Kidney epithelial cell (primary cell): ENCODE results near the gene NCOA3. TPM values are rescaled to one million over a fixed set of nuclear protein-coding genes. Genes with fewer than 3 reads are reported as not detected.
"Not testable (repeated sequence)": the region's sequence is repeated elsewhere in the genome, so short reads cannot be mapped to it uniquely, and the experiment has no call there.

Experiments used
- DNase-seq: peaks from one replicate; pipeline ENCODE4 v3.0.0-alpha.2; 2010; ENCODE audit warnings: low read depth
- H3K27me3 ChIP-seq: 2 replicates; pipeline ENCODE4 v1.6.0; 2011; ENCODE audit warnings: low read length; ENCODE audit not compliant: control insufficient read depth, insufficient read depth
- H3K36me3 ChIP-seq: 2 replicates; pipeline ENCODE4 v1.5.1; 2011; ENCODE audit warnings: low read length; ENCODE audit not compliant: control insufficient read depth, insufficient read depth
- H3K4me3 ChIP-seq: 2 replicates; pipeline ENCODE4 v1.5.1; 2011; ENCODE audit warnings: low read depth, mild to moderate bottlenecking, control low read depth, low read length
- CTCF ChIP-seq: IDR thresholded peaks from 2 replicates; pipeline ENCODE4 v1.5.1; 2011; ENCODE audit warnings: mild to moderate bottlenecking, moderate library complexity, low read length, control low read depth, inconsistent platforms; ENCODE audit not compliant: insufficient read depth, poor library complexity, severe bottlenecking
- total RNA-seq: library from RNA; depleted of rRNA; stranded (reverse); fragments of >200 nt; gene quantifications from 2 replicates; pipeline ENCODE4 v1.2.3, GENCODE V29; 2015

NCOA3 gene
- total RNA-seq, 1 donor from 2014 or later = 27.3 TPM

GRCh38 chr20:47456041-47456537, 45.6 kb upstream of the NCOA3 start:
- DNase-seq = no peak
- no peaks in the 10 kb centered on the region for H3K36me3 ChIP-seq
- no peak overlapping the region for H3K4me3 ChIP-seq
- H3K27me3 ChIP-seq = no peaks in the 10 kb centered on the region
- TF ChIP-seq CTCF = no peak

- DNase-seq = no peak
- Histone ChIP-seq H3K27me3 (no peaks in the 10 kb centered on the region), H3K36me3 (no peaks in the 10 kb centered on the region), H3K4me3 (no peak overlapping the region)
- no peak for TF ChIP-seq CTCF
Observed at GRCh38 chr20:47456952-47457724, 44.5 kb upstream of the NCOA3 start.

- H3K27me3 ChIP-seq, H3K36me3 ChIP-seq, H3K4me3 ChIP-seq, DNase-seq: not testable (repeated sequence)
Observed at GRCh38 chr20:47458280-47459050, 43.2 kb upstream of the NCOA3 start.

- no peaks in the 10 kb centered on the region for H3K27me3 ChIP-seq
- H3K36me3 ChIP-seq = no peaks in the 10 kb centered on the region
- no peak for TF ChIP-seq CTCF
- H3K4me3 ChIP-seq = no peak overlapping the region
- DNase-seq = no peak
Observed at GRCh38 chr20:47459344-47460073, 42.2 kb upstream of the NCOA3 start.

- not testable (repeated sequence) for H3K4me3 ChIP-seq, H3K36me3 ChIP-seq, DNase-seq, H3K27me3 ChIP-seq
Observed at GRCh38 chr20:47460761-47461112, 41.0 kb upstream of the NCOA3 start.

- Histone ChIP-seq H3K36me3 (no peaks in the 10 kb centered on the region), H3K27me3 (no peaks in the 10 kb centered on the region), H3K4me3 (no peak overlapping the region)
- no peak for DNase-seq
- TF ChIP-seq CTCF = no peak
Observed at GRCh38 chr20:47461120-47461685, 40.5 kb upstream of the NCOA3 start.

- not testable (repeated sequence) for DNase-seq, H3K27me3 ChIP-seq, H3K4me3 ChIP-seq, H3K36me3 ChIP-seq
Observed at GRCh38 chr20:47461906-47462305, 39.8 kb upstream of the NCOA3 start.
